Adrenal gland (tissue), 5 donors: Measurements from ENCODE around the gene SLC25A22.

Experiments
- CTCF ChIP-seq, 6 experiments: fragments of 450-650 bp in 4 of 6; fragments of 200-600 bp in 2 of 6; sonication (generic) in 1 of 6; IDR thresholded peaks; 1 replicate in 5 of 6; 2 replicates in 1 of 6; pipeline versions ENCODE4 v1.5.1 to v1.8.0; 2016 to 2021; ENCODE audit warnings: antibody characterized with exemption in 6 of 6, mild to moderate bottlenecking in 2 of 6, moderate library complexity in 1 of 6
- POLR2A ChIP-seq, 2 donors: fragments of 450-650 bp; IDR thresholded peaks; one replicate each; pipeline ENCODE4 v1.6.1; 2017; ENCODE audit warnings: antibody characterized with exemption in 2 of 2, mild to moderate bottlenecking in 2 of 2, moderate library complexity in 1 of 2
- donor health status: DM: no; HTN: no; CAD: no.

DNA sequence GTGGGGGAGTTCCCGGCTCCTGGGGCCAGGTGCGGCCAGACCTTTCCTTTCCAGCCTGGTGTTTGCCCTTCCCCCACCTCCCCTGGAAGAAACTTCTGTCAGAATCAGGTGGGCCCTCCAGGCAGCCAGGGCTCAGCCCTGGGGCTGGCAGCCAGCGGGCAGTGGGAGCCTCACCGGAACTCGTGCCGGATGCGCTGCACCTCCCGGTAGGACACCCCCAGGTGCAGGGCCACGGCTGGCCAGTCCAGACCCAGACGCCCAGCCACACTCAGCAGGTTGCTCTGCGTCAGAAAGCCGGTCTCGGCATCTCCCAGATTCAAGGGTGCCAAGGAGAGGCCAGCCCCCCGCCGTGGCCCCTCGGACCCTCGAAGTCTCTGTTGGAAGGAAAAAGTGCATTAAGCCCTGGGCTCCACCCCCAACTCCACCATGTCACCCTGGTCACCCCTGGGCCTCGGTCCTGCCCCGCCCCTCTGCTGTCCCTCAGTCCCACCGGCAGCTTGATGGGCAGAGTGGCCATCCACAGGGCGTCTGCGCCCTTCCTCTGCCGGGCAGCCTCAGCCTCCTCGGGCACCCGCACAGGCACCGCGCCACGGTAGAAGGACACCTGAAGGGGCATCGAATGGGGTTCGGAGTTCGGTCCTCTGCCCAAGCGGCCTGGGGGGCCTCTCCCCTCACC, 1.7 kb upstream of the SLC25A22 start:
- no peak for TF ChIP-seq CTCF (IDR thresholded peaks at IDR 0.05)
- no peak for TF ChIP-seq POLR2A (IDR thresholded peaks at IDR 0.05)
